Activated effector memory CD4-positive, alpha-beta T cell treated with Interleukin-2 at 50 U/mL for 16 hours (primary cell): ENCODE data around the gene NUP98.

Experiments used
- DNase-seq: peaks from one replicate; pipeline ENCODE4 v3.0.0-alpha.2; 2020

Gene NUP98

DNA sequence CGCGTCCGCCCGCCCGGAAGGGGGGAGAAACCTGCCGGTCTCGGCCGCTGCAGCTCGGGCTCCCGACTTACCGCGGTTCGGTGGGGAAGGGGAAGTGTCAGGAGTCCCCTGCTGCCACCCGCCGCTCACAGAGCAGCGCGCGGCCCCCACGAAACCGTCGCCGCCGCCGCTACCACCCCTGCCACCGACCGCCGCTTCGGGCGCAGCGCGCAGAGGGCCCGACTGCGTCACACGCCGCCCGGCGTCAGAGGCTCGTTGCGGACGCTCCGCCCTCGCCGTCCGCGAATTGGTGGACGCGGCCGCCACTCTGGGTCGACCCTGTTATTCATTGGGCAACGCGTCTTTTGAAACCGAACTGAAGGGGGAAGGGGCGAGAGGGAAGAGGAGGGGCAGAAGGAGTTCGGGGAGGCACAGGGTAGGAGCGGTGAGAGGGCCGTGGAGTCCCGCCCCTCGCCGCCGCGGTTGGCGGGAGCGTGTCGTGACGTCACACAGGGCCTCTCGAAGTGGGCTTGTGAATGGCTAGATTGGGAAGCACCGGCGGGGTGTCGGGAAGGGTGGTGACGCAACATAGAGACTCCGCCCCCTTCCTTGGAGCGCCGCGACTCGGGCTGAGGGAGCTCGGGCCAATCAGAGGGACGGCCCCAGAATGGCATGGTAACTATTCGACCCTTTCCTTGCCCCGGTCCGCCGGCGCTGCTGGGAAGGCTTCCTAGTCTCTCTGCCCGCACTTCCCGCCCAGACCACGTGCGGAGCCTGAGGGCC lies at the start of gene NUP98:
NUP98 (minus strand) TSS at position 226 of the 762 bp plus-strand sequence. CDS start 15,437 bp downstream, outside the sequence.
- peak; percentile 100 for DNase-seq

DNA sequence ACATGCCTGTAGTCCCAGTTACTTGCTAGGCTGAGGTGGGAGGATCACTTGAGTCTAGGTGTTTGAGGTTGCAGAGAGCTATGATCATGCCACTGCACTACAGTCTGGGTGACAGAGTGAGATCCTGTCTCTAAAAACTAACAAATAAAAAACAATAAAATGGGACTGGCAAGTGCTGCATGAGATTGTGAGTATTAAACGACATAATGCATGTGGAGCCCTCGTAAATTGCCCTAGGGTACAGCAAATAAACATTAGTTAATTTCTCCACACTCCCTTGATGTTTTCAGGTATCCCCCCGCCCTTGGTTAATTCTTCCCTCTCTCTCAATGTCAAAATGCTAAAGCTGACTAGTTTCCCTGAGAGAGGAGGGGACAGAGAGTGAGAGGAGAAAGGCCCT lies 48.3 kb upstream of the NUP98 start:
- DNase-seq, result no peak

DNA sequence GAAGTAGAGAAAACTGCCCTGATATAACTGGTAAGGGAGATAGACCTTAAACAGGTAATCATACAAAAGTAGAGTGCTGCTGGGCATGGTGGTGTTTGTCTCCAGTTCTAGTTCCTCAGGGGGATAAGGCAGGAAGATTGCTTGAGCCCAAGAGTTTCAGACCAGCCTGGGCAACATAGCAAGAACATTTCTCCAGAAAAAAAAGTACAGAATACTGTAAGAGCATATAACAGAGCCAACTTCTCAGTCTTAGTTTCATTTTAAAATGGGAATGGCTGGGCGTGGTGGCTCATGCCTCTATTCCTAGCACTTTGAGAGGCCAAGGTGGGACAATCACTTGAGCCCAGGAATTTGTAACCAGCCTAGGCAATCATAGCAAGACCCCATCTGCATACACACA lies 47.9 kb upstream of the NUP98 start:
- DNase-seq, result no peak

DNA sequence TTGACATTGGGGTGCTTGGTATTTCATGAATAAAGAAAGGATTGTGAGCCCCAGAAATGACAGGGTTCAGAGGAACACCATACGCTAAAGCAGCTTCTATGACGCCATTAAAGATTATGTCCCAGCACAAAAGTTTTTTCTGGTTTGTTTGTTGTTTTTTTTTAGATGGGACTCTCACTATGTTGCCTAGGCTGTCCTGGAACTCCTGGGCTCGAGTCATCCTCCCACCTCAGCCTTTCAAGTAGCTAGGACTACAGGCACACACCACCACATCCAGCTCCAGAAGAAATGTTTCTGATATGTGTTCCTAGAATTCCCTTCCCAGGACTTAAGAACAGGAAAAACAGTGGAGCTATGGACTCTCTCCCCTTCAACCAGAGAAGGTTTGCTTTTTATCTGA lies 46.0 kb upstream of the NUP98 start:
- DNase-seq, result no peak

GRCh38 chr11:3841426-3842350 lies 44.3 kb upstream of the NUP98 start:
- peak; percentile 89 for DNase-seq

DNA sequence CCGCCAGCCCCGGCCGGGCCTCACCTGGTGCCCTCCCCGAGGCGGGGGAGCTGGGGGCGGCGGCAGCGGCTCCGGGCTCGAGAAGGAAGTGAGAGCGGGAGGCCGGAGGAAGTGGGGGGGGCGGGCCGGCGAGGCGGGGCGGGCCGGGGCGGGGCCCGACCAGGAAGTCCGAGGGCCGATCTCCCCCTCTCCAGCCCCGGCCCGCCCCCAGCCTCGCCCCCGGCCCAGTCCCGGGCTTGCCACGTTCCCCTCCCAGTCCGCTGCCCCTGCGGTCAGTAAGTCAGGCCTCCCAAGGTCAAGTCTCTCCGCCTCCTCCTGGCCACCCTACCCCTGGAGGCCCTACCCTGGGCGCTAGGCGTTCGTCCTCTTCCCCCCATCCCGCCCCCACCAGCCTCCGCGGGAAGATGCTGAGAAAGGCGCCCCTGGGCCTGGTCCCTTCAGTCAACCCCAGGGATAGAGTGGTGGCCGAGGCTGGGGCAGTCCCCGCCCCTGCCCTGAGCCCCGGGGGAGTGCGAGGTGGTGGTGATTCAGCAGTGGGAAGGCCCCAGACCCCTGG lies 43.6 kb upstream of the NUP98 start, which contains the start of gene RHOG:
RHOG (minus strand) TSS at position 90 of the 556 bp plus-strand sequence. CDS start 12,821 bp downstream, outside the sequence.
- DNase-seq, result no peak

DNA sequence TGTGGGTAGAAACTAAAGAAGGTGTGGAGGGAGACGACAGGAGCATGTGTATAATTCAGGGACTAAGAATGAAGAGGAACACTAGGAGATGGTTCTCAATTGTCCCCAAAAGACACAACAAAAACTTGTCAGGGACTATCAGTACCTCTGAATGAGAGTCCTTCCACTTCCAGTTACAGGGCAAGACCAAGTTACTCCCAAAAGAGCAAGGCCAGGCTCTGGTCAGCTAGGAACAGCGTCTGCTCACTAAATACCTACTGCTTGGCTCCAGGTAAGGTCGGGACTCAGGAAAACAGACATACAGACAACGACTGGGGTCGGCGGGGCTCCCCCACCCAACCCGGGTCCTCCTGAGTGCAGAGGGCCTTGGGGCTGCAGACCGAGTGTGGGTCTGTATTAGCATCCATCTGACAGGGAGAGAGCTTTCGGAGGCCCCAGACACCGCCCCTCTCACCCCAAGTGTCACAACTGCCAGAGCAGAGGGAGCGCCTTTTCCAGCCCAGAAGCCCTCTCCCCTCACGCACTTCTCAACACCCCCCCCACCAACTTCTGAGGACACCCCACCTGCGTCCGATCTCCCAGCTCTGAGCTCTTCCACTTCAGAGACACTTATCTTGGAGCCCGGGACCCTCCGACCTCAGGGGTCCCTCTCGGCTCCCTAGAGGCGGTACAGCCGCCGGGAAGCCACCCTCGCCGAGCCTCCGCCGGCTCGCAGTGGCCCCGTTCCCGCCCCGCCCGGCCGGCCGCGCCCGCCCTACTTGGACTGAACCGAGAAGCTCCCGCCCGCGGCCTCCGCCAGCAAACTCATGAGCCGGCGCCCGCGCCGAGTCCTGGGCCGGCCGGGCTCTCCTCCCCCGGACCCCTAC lies 42.9 kb upstream of the NUP98 start:
- DNase-seq, result no peak

- no peak for DNase-seq
Observed at GRCh38 chr11:3838504-3838903, 41.1 kb upstream of the NUP98 start.

DNA sequence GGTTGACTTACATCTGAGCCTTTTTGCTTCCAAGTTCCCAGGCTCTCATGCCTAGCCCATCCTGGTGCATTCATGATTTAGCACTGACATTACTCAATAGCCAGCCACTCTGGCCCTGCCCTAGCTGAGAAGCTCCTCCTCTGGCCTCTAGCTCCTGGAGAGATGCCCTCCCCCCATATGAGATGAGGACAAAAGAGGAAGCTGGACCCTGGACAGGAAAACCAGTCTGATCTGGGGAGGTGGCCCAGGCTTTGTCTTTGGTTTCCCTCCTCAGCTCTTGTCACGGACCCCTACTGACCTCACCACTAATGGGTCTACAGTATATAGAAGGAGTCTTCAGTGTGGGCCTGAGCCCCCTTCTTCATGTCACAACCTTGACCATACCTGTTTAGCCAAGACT lies 40.4 kb upstream of the NUP98 start:
- no peak for DNase-seq

GRCh38 chr11:3836903-3837302 lies 39.5 kb upstream of the NUP98 start:
- DNase-seq, result peak; percentile 45

DNA sequence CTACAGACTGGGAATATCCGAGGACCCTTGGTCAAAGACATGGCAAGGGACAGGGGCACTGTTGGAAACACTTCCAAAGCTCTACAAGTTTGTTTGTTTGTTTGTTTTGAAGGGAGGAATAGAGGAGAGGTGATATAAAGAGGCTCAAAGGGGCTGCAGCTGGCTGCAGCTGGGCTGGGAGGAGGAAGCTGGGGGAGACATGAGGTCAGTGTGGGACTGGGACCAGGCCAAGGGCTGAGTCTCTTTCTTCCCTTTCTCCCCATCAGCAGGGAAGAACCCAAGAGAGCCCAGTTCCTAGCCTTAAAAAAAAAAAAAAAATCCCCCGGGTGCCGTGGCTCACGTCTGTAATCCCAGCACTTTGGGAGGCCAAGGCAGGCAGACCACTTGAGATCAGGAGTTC lies 38.4 kb upstream of the NUP98 start:
- no peak for DNase-seq

DNA sequence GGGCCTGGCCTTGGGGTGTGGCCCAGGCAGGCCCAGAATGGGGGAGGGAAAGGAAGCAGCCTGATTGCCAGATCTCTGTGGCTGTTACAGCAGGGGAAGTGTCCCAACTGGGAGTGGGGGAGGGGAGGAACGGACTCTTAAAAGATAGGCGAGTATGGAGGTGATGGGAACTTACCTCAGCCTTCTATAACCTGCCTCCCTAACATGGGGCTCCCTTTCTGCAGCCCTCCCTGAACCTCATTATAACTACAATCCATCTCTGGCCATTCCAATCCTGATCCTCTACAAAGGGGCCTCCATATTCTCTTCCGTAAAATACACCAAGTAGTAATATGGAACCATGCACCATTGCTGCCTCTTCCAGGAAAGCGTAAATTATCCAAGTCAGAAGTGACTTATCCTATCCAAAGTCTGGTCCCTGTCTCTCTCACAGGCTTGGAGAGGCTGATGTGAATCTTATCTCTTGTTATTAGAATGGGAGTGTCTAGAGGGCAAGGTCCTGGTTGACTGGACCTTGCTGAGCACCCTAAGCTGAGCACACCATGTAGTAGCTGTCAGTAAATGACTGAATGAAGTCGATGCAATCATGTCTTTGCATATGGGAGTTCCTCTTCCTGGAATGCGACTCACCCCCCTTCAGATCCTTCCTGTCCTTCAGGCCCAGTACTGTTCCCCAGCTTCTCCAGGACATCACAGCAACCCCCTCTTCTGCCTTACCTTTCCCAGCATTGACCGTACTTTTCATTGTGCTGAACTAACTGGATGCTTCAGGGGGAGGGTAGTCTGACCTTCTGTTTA lies 37.5 kb upstream of the NUP98 start:
- no peak for DNase-seq

- DNase-seq, result no peak
Observed at GRCh38 chr11:3834349-3834663, 37.0 kb upstream of the NUP98 start.

- DNase-seq, result no peak
Observed at GRCh38 chr11:3833449-3833848, 36.1 kb upstream of the NUP98 start.

GRCh38 chr11:3832816-3833215 lies 35.5 kb upstream of the NUP98 start:
- DNase-seq, result no peak

DNA sequence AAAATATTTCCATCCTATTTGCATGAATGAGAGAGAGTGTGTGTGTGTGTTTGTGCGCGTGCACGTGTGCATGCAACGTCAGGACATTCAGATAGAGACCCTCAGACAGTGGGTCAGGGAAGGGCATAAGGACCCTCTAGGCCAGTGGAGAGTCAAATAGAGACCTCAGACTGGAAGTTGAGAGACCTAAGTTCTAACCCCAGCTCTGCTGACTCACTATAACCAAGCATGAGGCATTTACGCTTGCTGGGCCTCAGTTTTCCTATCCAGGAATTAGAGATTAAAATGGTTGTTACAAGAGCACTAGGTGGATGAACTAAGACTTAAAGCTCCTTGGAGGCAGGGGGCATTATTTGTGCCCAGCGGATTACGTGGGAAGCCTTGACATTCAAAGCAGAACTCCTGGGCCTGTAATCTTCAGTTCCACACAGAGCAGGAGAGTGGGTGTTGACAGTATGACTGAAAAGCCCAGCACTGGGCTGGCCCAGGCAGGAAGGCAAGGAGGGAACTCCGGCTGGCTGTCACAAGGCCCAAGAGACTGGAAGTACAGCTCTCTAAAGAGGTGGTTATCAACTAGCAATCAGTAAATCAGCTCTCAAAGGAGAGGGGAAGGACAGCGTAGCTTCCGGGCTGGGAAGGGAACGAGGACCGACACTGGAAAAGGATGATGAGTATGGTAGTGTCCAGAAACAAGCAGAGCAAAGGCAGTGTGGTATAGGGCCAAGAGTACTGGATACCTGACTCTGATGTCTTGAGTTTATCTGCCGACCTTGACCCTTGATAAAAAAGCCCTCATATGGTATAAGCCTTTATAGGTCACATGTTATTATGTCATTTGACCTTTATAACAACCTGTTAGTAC lies 34.3 kb upstream of the NUP98 start:
- DNase-seq, result no peak

DNA sequence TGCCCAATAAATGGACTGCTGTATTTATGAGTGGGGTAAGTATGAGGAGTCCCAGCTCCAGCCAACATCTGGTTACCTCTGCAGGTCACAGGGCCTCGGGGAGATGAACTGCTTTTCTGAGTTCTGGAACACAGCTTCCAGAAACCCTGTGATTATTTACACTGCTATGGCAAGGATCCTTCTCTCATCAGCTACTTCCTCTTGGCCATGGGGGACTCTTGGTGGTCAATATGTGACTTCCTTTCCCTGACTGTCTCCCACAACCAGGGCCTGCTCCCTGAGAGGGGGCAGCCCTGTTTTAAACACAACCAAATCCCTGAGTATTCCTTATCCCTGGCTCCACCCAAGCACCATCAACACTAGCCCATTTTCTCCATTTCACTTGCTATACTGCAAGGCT lies 33.4 kb upstream of the NUP98 start:
- DNase-seq, result no peak

GRCh38 chr11:3830088-3830487 lies 32.7 kb upstream of the NUP98 start:
- no peak for DNase-seq

DNA sequence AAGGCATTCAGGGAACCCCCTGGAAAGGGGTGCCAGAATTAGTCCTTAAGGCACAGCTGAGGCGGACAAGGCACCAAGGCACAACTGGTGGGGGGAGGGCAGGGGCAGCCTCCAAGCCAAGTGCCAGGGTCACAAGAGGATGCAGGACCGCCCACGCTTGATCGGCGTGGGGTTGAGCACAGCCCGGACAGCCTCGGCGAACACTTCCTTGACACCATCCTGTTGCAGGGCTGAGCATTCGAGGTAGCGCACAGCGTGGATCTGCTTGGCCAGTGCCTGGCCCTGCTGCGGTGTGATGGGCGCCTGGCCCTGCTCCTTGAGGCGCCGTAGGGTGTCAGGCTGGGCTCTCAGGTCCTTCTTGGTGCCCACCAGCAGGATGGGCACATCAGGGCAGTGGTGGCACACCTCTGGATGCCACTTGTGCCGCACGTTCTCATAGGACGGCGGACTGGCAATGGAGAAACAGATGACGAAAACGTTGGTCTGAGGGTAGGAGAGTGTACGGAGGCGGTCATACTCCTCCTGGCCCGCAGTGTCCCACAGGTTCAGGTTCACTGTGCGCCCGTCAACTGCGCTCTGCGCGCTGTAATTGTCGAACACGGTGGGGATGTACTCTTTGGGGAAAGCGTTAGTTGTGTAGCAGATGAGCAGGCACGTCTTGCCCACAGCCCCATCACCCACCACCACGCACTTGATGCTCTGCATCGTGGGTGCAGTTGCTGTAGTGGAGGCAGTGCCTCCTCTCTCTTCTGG lies 30.3 kb upstream of the NUP98 start:
- DNase-seq, result no peak

GRCh38 chr11:3826721-3827120 lies 29.4 kb upstream of the NUP98 start:
- DNase-seq, result no peak
